Renal pelvis (tissue), 4 donors: Measurements from ENCODE around the gene TTLL5. TPM values are rescaled to one million over a fixed set of nuclear protein-coding genes. Genes with fewer than 3 reads are reported as not detected.

ENCODE experiments used
- DNase-seq: peaks from one replicate; pipeline ENCODE4 v3.0.0-alpha.2; 2013
- polyA plus RNA-seq, 3 donors: library from polyadenylated mRNA; unstranded; fragments of 120-200 nt; gene quantifications; one replicate each; pipeline ENCODE4 v1.2.1, GENCODE V29; 2013; ENCODE audit not compliant: insufficient read length in 3 of 3

TTLL5 gene
- polyA plus RNA-seq, 3 donors, result 27.6 to 37.4 (median 33.7) TPM

GRCh38 chr14:75861161-75861621 lies 200.1 kb downstream of the TTLL5 start:
- DNase-seq, result no peak

GRCh38 chr14:75863221-75863620 lies 202.2 kb downstream of the TTLL5 start:
- DNase-seq, result no peak

- no peak for DNase-seq
These were observed 203.3 kb downstream of the TTLL5 start for GRCh38 chr14:75864352-75864751.

- no peak for DNase-seq
These were observed 204.5 kb downstream of the TTLL5 start for GRCh38 chr14:75865531-75865930.

GRCh38 chr14:75866970-75867369 lies 205.9 kb downstream of the TTLL5 start:
- DNase-seq, result no peak

- DNase-seq, result no peak
These were observed 210.3 kb downstream of the TTLL5 start for GRCh38 chr14:75871181-75871880.

GRCh38 chr14:75875958-75876357 lies 214.9 kb downstream of the TTLL5 start:
- DNase-seq, result no peak

GRCh38 chr14:75876530-75876929 lies 215.5 kb downstream of the TTLL5 start:
- DNase-seq, result no peak

GRCh38 chr14:75877292-75877691 lies 216.2 kb downstream of the TTLL5 start:
- no peak for DNase-seq

- no peak for DNase-seq
These were observed 216.8 kb downstream of the TTLL5 start for GRCh38 chr14:75877884-75878283.

- DNase-seq, result no peak
These were observed 218.0 kb downstream of the TTLL5 start for GRCh38 chr14:75879031-75879430.

GRCh38 chr14:75880512-75880911 lies 219.5 kb downstream of the TTLL5 start:
- no peak for DNase-seq

- no peak for DNase-seq
These were observed 220.9 kb downstream of the TTLL5 start for GRCh38 chr14:75881994-75882393.

- no peak for DNase-seq
These were observed 223.2 kb downstream of the TTLL5 start for GRCh38 chr14:75884198-75884611.

- DNase-seq, result no peak
These were observed 224.8 kb downstream of the TTLL5 start for GRCh38 chr14:75885829-75886228.

- DNase-seq, result no peak
These were observed 225.7 kb downstream of the TTLL5 start for GRCh38 chr14:75886636-75887348.

- no peak for DNase-seq
These were observed 227.9 kb downstream of the TTLL5 start for GRCh38 chr14:75888945-75889344.

GRCh38 chr14:75896341-75896740 lies 235.3 kb downstream of the TTLL5 start:
- no peak for DNase-seq

- DNase-seq, result no peak
These were observed 243.3 kb downstream of the TTLL5 start for GRCh38 chr14:75904311-75904710.

- peak; percentile 57 for DNase-seq
These were observed 244.3 kb downstream of the TTLL5 start for GRCh38 chr14:75905147-75905904.

- no peak for DNase-seq
These were observed 245.2 kb downstream of the TTLL5 start for GRCh38 chr14:75906228-75906627.

GRCh38 chr14:75906680-75907280 lies 245.7 kb downstream of the TTLL5 start:
- DNase-seq, result peak; percentile 58
